Measurements from ENCODE around the gene MIER2. TPM values are rescaled to one million over a fixed set of nuclear protein-coding genes. Genes with fewer than 3 reads are reported as not detected.

MIER2 gene
- total RNA-seq, 2 experiments from 2014 or later: 20.7 to 22.0 TPM

GRCh38 chr19:313169-313987, 31.2 kb downstream of the MIER2 start:
- Mint-ChIP-seq H3K9me3 (no peaks in the 10 kb centered on the region), H3K4me1 (peaks cover 3% of the 10 kb centered on the region), H3K4me3 (no peak overlapping the region), H3K36me3 (ENCODE audit: low read depth) (peaks cover 20% of the 10 kb centered on the region), H3K27me3 (no peaks in the 10 kb centered on the region), H3K27ac (no peak overlapping the region)
- no peak for DNase-seq
- ChIA-PET CTCF (no interaction called here), POLR2A (no interaction called here)

- Mint-ChIP-seq H3K9me3 (no peaks in the 10 kb centered on the region), H3K27me3 (no peaks in the 10 kb centered on the region), H3K4me1 (peaks cover 3% of the 10 kb centered on the region), H3K4me3 (no peak overlapping the region), H3K27ac (no peak overlapping the region), H3K36me3 (ENCODE audit: low read depth) (peaks cover 11% of the 10 kb centered on the region)
- no peak for DNase-seq
- ChIA-PET POLR2A (no interaction called here), CTCF (no interaction called here)
These were observed 32.8 kb downstream of the MIER2 start for GRCh38 chr19:311813-312261.

DNA sequence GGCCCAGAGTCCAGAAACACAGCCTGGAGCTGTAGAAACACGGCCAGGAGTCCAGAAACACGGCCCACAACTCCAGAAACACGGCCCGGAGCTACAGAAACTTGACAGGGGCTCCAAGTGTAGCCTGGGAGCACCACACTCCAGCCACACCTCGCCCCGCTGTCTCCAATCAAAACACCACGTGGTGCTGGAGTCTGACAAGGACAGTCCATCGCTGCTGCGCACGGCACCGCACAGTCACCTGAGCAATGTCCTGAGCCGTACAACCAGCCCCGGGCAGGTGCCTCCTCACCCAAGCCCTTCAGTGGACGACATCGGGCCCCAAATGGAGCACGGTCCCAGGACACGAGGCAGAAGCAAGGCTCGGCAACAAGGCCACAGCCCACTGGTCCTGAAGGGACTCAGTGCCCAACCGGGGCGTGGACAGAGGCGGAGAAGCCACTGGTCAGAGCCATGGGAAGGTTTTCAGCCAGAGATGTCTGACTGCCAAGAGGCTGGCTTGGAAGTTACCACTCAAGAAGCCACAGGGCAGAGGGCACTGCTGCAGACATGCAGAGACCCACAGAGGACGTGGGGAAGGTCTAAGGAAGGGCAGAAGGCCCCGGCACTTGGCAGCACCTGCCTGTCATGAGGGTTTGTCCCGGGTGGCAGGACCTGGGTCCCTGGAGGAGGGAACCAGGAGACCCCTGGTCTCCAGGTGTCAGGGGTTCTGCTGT, 33.7 kb downstream of the MIER2 start:
- POLR2A ChIA-PET: interaction anchor here (0.6 kb wide), 1 partner anchor 9 kb away, joined by 4 read pairs; no protein-coding TSS in a partner anchor
- Mint-ChIP-seq H3K4me1 (peaks cover 3% of the 10 kb centered on the region), H3K27me3 (no peaks in the 10 kb centered on the region), H3K36me3 (ENCODE audit: low read depth) (peaks cover 7% of the 10 kb centered on the region), H3K9me3 (no peaks in the 10 kb centered on the region), H3K4me3 (no peak overlapping the region), H3K27ac (no peak overlapping the region)
- CTCF ChIA-PET: no interaction called here
- DNase-seq: no peak

DNA sequence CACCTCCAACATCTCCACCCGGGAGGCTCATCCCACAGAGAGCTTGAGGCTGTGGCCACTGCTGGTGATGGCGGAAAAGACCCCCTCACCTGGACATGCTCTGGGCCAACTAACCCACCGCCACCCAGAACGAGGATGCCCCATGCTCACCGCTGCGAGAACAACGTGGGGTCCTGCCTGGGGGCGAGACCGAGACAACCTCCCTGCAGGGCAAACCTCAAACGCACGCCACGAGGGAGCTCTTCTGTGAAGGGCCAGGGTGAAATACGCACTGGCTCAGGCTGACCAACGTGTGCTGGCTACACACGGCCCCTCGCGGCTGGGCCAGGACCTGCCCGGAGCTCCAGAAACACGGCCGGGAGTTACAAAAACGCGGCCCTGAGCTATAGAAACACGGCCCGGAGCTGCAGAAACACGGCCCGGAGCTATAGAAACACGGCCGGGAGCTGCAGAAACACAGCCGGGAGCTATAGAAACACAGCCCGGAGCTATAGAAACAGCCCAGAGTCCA, 34.4 kb downstream of the MIER2 start:
- DNase-seq: no peak
- ChIA-PET CTCF (no interaction called here), POLR2A (interaction anchor here (0.6 kb wide), 1 partner anchor 8 kb away, joined by 4 read pairs; no protein-coding TSS in a partner anchor)
- no peaks in the 10 kb centered on the region for H3K9me3 Mint-ChIP-seq
- H3K27me3 Mint-ChIP-seq: no peaks in the 10 kb centered on the region
- peaks cover 4% of the 10 kb centered on the region for H3K36me3 Mint-ChIP-seq (ENCODE audit: low read depth)
- no peak overlapping the region for H3K27ac Mint-ChIP-seq
- no peak overlapping the region for H3K4me3 Mint-ChIP-seq
- H3K4me1 Mint-ChIP-seq: no peaks in the 10 kb centered on the region

- CTCF ChIA-PET: no interaction called here
- no peak overlapping the region for H3K27ac Mint-ChIP-seq
- no peaks in the 10 kb centered on the region for H3K9me3 Mint-ChIP-seq
- peaks cover 7% of the 10 kb centered on the region for H3K36me3 Mint-ChIP-seq (ENCODE audit: low read depth)
- no peaks in the 10 kb centered on the region for H3K4me1 Mint-ChIP-seq
- no peak overlapping the region for H3K4me3 Mint-ChIP-seq
- H3K27me3 Mint-ChIP-seq: no peaks in the 10 kb centered on the region
- POLR2A ChIA-PET: no interaction called here
- no peak for DNase-seq
These were observed 35.4 kb downstream of the MIER2 start for GRCh38 chr19:309206-309565.

GRCh38 chr19:308471-309205, 36.0 kb downstream of the MIER2 start:
- POLR2A ChIA-PET: no interaction called here
- Mint-ChIP-seq H3K4me1 (no peaks in the 10 kb centered on the region), H3K4me3 (no peak overlapping the region), H3K36me3 (ENCODE audit: low read depth) (peaks cover 7% of the 10 kb centered on the region), H3K27me3 (no peaks in the 10 kb centered on the region), H3K9me3 (no peaks in the 10 kb centered on the region), H3K27ac (no peak overlapping the region)
- CTCF ChIA-PET: no interaction called here
- no peak for DNase-seq

- Mint-ChIP-seq H3K9me3 (no peaks in the 10 kb centered on the region), H3K27me3 (no peaks in the 10 kb centered on the region), H3K4me3 (no peak overlapping the region), H3K27ac (no peak overlapping the region), H3K4me1 (no peaks in the 10 kb centered on the region), H3K36me3 (ENCODE audit: low read depth) (peaks cover 7% of the 10 kb centered on the region)
- CTCF ChIA-PET: no interaction called here
- POLR2A ChIA-PET: no interaction called here
- no peak for DNase-seq
These were observed 36.7 kb downstream of the MIER2 start for GRCh38 chr19:307793-308420.

- Mint-ChIP-seq H3K27me3 (no peaks in the 10 kb centered on the region), H3K36me3 (ENCODE audit: low read depth) (peaks cover 7% of the 10 kb centered on the region), H3K4me1 (no peaks in the 10 kb centered on the region), H3K9me3 (no peaks in the 10 kb centered on the region), H3K4me3 (no peak overlapping the region), H3K27ac (no peak overlapping the region)
- POLR2A ChIA-PET: no interaction called here
- CTCF ChIA-PET: no interaction called here
- no peak for DNase-seq
These were observed 37.5 kb downstream of the MIER2 start for GRCh38 chr19:307111-307531.

DNA sequence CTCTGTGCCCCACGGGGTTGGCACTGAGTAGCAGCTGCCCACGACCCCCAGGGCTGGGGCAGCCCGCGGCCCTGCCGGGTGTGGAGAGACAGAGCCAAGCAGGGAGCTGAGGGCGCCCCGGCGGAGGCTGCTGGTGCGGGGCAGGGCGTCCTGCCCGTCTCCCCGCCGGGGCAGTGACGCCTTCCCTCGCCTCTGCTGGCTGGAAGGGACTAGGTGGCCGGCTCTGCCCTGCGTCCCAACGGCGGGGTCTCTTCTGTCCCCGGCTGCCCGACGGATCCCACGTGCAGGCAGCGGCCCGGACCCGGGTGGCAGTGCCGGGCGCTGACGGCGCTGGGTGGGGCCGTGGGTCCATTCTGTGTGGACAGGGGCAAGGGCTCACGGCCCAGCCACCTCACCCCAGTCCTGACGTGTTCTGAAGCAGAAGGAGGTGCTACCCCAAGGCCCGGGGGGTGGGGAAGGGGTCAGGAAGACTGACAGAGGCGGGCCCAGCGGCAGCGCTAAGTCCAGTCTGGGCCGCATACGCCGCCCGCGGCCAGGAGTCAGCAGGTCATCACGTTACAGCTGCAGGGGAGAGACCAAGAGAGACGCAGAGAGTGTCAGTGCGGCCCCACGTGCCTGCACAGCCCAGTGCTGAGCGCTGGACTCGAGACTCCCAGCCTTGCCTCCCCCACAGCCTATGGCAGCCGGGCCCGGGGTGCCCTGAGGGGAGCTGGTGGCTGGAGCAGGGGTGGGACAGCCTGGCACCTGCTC, 38.3 kb downstream of the MIER2 start:
- Mint-ChIP-seq H3K4me1 (no peaks in the 10 kb centered on the region), H3K4me3 (no peak overlapping the region), H3K36me3 (ENCODE audit: low read depth) (peaks cover 7% of the 10 kb centered on the region), H3K9me3 (no peaks in the 10 kb centered on the region), H3K27ac (no peak overlapping the region), H3K27me3 (no peaks in the 10 kb centered on the region)
- ChIA-PET POLR2A (no interaction called here), CTCF (no interaction called here)
- DNase-seq: no peak

DNA sequence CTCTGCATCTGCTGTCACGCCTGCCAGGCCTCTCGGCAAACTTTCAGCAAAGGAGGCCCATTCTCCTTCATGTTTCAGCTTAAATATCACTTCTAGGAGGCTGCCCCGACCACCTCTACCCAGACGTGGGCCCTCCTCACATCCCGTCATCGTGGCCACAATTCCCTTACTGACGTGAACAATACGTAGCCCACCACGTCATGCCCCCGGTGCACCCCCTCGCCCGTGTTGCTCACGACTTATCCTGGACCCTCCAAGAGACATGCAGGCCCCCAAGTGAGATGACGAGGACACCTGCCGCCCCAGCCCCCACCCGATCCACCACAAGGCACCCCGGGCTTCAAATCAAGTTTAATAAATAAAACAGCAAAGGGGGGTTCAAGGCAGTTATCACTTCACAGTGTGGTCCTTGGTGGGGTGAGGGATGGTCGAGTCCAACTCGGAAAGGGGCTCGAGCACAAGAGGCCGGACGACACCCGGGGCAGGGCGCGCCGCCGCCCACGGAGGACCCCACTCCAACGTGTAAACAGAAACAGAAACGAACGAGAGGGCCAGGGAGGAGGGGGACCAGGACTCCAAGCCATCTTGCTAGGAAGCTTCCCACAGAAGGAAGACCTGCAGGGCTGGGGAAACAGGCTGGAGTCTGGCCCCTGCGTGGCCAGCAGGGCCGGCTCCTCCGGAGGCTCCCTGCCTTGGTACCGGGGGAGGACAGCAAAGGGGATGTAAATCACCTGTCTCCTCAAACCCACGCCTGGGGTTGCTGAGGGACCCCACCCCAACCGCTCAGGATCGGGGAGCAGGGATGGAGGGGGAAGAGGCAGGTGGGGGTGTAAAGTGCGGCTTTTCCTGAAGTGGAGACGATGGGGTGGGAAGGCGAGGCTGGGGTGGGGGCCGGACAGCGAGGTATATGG, 39.1 kb downstream of the MIER2 start:
- Mint-ChIP-seq H3K4me1 (no peaks in the 10 kb centered on the region), H3K27me3 (no peaks in the 10 kb centered on the region), H3K27ac (no peak overlapping the region), H3K36me3 (ENCODE audit: low read depth) (peaks cover 7% of the 10 kb centered on the region), H3K9me3 (no peaks in the 10 kb centered on the region), H3K4me3 (no peak overlapping the region)
- ChIA-PET POLR2A (no interaction called here), CTCF (no interaction called here)
- DNase-seq: no peak

DNA sequence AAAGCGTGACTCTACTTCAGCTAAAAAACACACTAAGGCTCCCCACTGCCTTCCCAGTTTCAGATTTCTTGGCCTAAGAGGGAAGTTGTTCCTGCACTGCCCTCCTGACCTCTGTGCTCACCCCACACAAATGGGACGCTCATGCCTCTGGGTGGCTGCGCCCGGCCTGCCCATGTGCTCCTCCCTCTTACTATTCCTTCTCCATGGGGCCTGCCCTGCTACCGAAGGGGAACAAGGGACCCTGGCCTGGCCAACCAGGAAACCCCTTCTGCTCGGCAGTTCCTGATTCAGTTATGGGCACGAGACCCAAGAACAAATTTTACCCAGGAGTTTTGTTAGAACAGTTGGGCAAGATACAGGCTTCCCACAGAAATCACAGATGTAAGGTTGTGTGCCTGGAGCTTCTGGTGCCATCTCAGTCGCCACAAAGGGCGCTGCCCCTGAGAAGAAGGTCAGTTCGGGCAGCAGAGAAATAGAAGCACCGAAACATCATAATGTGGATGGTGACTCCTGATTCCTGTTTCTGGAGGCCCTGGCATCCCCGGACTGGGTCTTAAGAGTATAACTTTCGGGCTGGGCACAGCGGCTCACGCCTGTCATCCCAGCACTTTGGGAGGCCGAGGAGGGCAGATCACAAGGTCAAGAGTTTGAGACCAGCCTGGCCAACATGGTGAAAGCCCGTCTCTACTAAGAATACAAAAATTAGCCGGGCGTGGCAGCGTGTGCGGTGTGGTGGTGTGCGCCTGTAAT, 47.9 kb downstream of the MIER2 start:
- Mint-ChIP-seq H3K4me1 (no peaks in the 10 kb centered on the region), H3K27me3 (peaks cover 33% of the 10 kb centered on the region), H3K27ac (no peak overlapping the region), H3K4me3 (no peak overlapping the region), H3K36me3 (ENCODE audit: low read depth) (no peaks in the 10 kb centered on the region), H3K9me3 (no peaks in the 10 kb centered on the region)
- ChIA-PET CTCF (interaction anchor here (0.8 to 1.4 kb wide), 4 partner anchors 10 to 214 kb away, joined by 3 read pairs; no protein-coding TSS in a partner anchor), POLR2A (no interaction called here)
- DNase-seq: no peak
